Liver (tissue), 3 donors: Measurements from ENCODE around the gene ENKD1.

Experiments used
- CTCF ChIP-seq: fragments of 150-350 bp; IDR thresholded peaks from 2 replicates; pipeline ENCODE4 v1.5.1; 2017; ENCODE audit warnings: improper control_type of control experiment, low read depth, low read length; ENCODE audit not compliant: missing input control
- EGR1 ChIP-seq, 2 donors: IDR thresholded peaks; 2 replicates each; pipeline ENCODE4 v1.6.1; 2016 to 2018; ENCODE audit warnings: antibody characterized with exemption in 2 of 2, low read depth in 2 of 2
- FOXA1 ChIP-seq: IDR thresholded peaks from 2 replicates; pipeline ENCODE4 v1.6.1; 2016; ENCODE audit warnings: antibody characterized with exemption
- GABPA ChIP-seq, 2 donors: IDR thresholded peaks in 1 of 2; conservative IDR thresholded peaks in 1 of 2; 2 replicates each; pipeline ENCODE4 v1.6.1; 2016; ENCODE audit warnings: antibody characterized with exemption in 2 of 2, mild to moderate bottlenecking in 1 of 2, moderate library complexity in 1 of 2
- JUND ChIP-seq, 2 donors: IDR thresholded peaks; 2 replicates each; pipeline ENCODE4 v1.6.1; 2016; ENCODE audit warnings: antibody characterized with exemption in 2 of 2
- RAD21 ChIP-seq, 2 donors: IDR thresholded peaks; 2 replicates each; pipeline ENCODE4 v1.6.1; 2016; ENCODE audit warnings: antibody characterized with exemption in 2 of 2, mild to moderate bottlenecking in 2 of 2
- REST ChIP-seq: IDR thresholded peaks from 2 replicates; pipeline ENCODE4 v1.6.1; 2016; ENCODE audit warnings: antibody characterized with exemption, mild to moderate bottlenecking
- RXRA ChIP-seq, 2 donors: IDR thresholded peaks; 2 replicates each; pipeline ENCODE4 v1.6.1; 2017 to 2018; ENCODE audit warnings: antibody characterized with exemption in 2 of 2, mild to moderate bottlenecking in 1 of 2
- SP1 ChIP-seq: IDR thresholded peaks from 2 replicates; pipeline ENCODE4 v1.6.1; 2018; ENCODE audit warnings: antibody characterized with exemption, mild to moderate bottlenecking
- TAF1 ChIP-seq: conservative IDR thresholded peaks from 2 replicates; pipeline ENCODE4 v1.6.1; 2016; ENCODE audit warnings: antibody characterized with exemption, mild to moderate bottlenecking
- YY1 ChIP-seq: IDR thresholded peaks from 2 replicates; pipeline ENCODE4 v1.6.1; 2016; ENCODE audit warnings: antibody characterized with exemption, mild to moderate bottlenecking
- TF ChIP-seq, protein P1 (sequence below): IDR thresholded peaks from 2 replicates; pipeline ENCODE4 v1.6.1; 2016; ENCODE audit warnings: antibody characterized with exemption
- TF ChIP-seq, protein P2 (sequence below): IDR thresholded peaks from 2 replicates; pipeline ENCODE4 v1.6.1; 2016; ENCODE audit warnings: antibody characterized with exemption
- TF ChIP-seq, protein P3 (sequence below): IDR thresholded peaks from 2 replicates; pipeline ENCODE4 v1.6.1; 2016; ENCODE audit warnings: antibody characterized with exemption
- donor health status: healthy.
- donor health status: healthy.

DNA sequence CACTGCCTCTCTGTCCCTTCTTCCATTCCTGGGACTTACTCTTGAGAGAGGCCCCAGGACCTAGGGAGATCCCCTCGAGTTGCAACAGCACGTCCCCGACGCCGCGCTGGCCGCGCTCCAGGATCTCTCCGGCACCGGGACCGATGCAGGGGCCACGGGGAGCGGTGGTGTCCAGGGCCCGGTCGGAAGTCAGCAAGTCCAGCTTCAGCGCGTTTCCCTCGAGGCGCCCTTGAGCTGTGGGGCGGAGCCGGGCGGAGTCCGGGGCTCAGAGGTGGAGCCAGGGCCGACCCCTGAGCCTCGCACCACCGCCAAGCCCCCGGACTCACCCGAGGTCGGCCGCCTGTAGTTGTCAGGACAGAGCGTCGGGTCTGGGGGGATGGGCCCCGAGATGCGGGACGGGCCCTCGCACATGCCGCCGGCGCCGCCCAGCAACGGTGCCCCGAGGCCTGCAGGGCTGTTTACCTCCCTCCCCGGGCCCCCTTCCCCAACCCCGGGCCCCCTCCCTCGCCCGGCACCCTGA, 458 bp downstream of the ENKD1 start:
- TF ChIP-seq, protein P1, sequence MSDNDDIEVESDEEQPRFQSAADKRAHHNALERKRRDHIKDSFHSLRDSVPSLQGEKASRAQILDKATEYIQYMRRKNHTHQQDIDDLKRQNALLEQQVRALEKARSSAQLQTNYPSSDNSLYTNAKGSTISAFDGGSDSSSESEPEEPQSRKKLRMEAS, result no peak
- TF ChIP-seq SP1 (no peak), YY1 (no peak), REST (no peak), RXRA (IDR thresholded peaks at IDR 0.05) (no peak), EGR1 (IDR thresholded peaks at IDR 0.05; ENCODE audit: low read depth in 2 of 2) (no peak), RAD21 (IDR thresholded peaks at IDR 0.05) (no peak), CTCF (no peak), TAF1 (no peak), FOXA1 (no peak), JUND (IDR thresholded peaks at IDR 0.05) (no peak), GABPA (IDR thresholded peaks at IDR 0.05 in 1 of 2, conservative IDR thresholded peaks at IDR 0.05 in 1 of 2) (no peak)
- TF ChIP-seq, protein P2, sequence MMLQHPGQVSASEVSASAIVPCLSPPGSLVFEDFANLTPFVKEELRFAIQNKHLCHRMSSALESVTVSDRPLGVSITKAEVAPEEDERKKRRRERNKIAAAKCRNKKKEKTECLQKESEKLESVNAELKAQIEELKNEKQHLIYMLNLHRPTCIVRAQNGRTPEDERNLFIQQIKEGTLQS, result no peak
- TF ChIP-seq, protein P3, sequence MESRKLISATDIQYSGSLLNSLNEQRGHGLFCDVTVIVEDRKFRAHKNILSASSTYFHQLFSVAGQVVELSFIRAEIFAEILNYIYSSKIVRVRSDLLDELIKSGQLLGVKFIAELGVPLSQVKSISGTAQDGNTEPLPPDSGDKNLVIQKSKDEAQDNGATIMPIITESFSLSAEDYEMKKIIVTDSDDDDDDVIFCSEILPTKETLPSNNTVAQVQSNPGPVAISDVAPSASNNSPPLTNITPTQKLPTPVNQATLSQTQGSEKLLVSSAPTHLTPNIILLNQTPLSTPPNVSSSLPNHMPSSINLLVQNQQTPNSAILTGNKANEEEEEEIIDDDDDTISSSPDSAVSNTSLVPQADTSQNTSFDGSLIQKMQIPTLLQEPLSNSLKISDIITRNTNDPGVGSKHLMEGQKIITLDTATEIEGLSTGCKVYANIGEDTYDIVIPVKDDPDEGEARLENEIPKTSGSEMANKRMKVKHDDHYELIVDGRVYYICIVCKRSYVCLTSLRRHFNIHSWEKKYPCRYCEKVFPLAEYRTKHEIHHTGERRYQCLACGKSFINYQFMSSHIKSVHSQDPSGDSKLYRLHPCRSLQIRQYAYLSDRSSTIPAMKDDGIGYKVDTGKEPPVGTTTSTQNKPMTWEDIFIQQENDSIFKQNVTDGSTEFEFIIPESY, result no peak
